SU-DHL-6 (cell line): Measurements from ENCODE around the gene CACNA1G.

Experiments used
- H2AFZ ChIP-seq: fragments of 200-600 bp; sonication (generic); 2 replicates; pipeline ENCODE4 v1.6.1; 2014; ENCODE audit warnings: low read depth, mild to moderate bottlenecking, moderate library complexity, mixed read lengths, antibody characterized with exemption, low read length; ENCODE audit not compliant: severe bottlenecking
- H3F3A ChIP-seq: fragments of 200-600 bp; shearing (Covaris generic); 2 replicates; pipeline ENCODE4 v1.6.0; 2016; ENCODE audit warnings: antibody characterized with exemption, mild to moderate bottlenecking; ENCODE audit not compliant: insufficient read depth
- H3K27ac ChIP-seq: fragments of 200-600 bp; sonication (generic); 2 replicates; pipeline ENCODE4 v1.5.1; 2016; ENCODE audit warnings: low read depth, mild to moderate bottlenecking, low read length, moderate library complexity, mixed read lengths
- H3K27me3 ChIP-seq: fragments of 200-600 bp; sonication (generic), shearing (Covaris generic); 2 replicates; pipeline ENCODE4 v1.6.0; 2014; ENCODE audit warnings: mild to moderate bottlenecking, low read length
- H3K36me3 ChIP-seq: fragments of 200-600 bp; sonication (generic); 2 replicates; pipeline ENCODE4 v1.6.1; 2014; ENCODE audit warnings: mild to moderate bottlenecking, low read length, mixed read lengths
- H3K4me2 ChIP-seq: fragments of 300-600, 200-600 bp; shearing (Covaris generic), sonication (generic); 2 replicates; pipeline ENCODE4 v1.6.0; 2014; ENCODE audit warnings: low read length, low read depth, mild to moderate bottlenecking; ENCODE audit not compliant: poor library complexity, severe bottlenecking
- H3K4me3 ChIP-seq: fragments of 200-600 bp; sonication (generic); 2 replicates; pipeline ENCODE4 v1.5.1; 2014; ENCODE audit warnings: antibody characterized with exemption, low read length, mild to moderate bottlenecking, mixed read lengths; ENCODE audit not compliant: insufficient read depth, poor library complexity, severe bottlenecking
- H3K79me2 ChIP-seq: fragments of 200-600 bp; sonication (generic); 2 replicates; pipeline ENCODE4 v1.6.1; 2014; ENCODE audit warnings: mild to moderate bottlenecking, low read length, moderate library complexity; ENCODE audit not compliant: insufficient read depth
- H3K9ac ChIP-seq: fragments of 200-600 bp; sonication (generic); 2 replicates; pipeline ENCODE4 v1.7.0; 2014; ENCODE audit warnings: mild to moderate bottlenecking, low read length
- H3K9me2 ChIP-seq: fragments of 200-600 bp; sonication (generic); replicated peaks from 2 replicates; pipeline ENCODE4 v1.6.1; 2014; ENCODE audit warnings: low read length; ENCODE audit not compliant: insufficient read depth
- H3K9me3 ChIP-seq: fragments of 200-600 bp; sonication (generic); 2 replicates; pipeline ENCODE4 v1.6.1; 2014; ENCODE audit warnings: low read length, mixed read lengths; ENCODE audit not compliant: insufficient read depth
- H4K20me1 ChIP-seq: fragments of 200-600 bp; sonication (generic); 2 replicates; pipeline ENCODE4 v1.6.1; 2014; ENCODE audit warnings: low read depth, mild to moderate bottlenecking, antibody characterized with exemption, low read length, moderate library complexity, mixed read lengths
- CTCF ChIP-seq: fragments of 200-600 bp; sonication (generic); IDR thresholded peaks from one replicate; pipeline ENCODE4 v1.5.1; 2017; ENCODE audit warnings: antibody characterized with exemption, mild to moderate bottlenecking, low read length, moderate library complexity; ENCODE audit not compliant: insufficient read depth, poor library complexity, severe bottlenecking
- EZH2phosphoT487 ChIP-seq: fragments of 200-600 bp; sonication (generic), shearing (Covaris generic); conservative IDR thresholded peaks from 2 replicates; pipeline ENCODE4 v1.6.1; 2018; ENCODE audit warnings: mild to moderate bottlenecking, antibody characterized with exemption, low read length, moderate library complexity, mixed read lengths

The CACNA1G gene

GRCh38 chr17:50620237-50620636 lies 59.7 kb downstream of the CACNA1G start:
- TF ChIP-seq EZH2phosphoT487 (no peak), CTCF (no peak)
- Histone ChIP-seq H3K9me3 (no peaks in the 10 kb centered on the region), H3K36me3 (no peaks in the 10 kb centered on the region), H3K4me3 (no peak overlapping the region), H3K9me2 (no peaks in the 10 kb centered on the region), H3K9ac (no peak overlapping the region), H2AFZ (no peak overlapping the region), H3K79me2 (no peaks in the 10 kb centered on the region), H3F3A (no peaks in the 10 kb centered on the region), H3K27me3 (no peaks in the 10 kb centered on the region), H3K4me2 (no peak overlapping the region), H4K20me1 (no peaks in the 10 kb centered on the region), H3K27ac (no peak overlapping the region)

GRCh38 chr17:50620858-50621257 lies 60.3 kb downstream of the CACNA1G start:
- Histone ChIP-seq H3K9ac (no peak overlapping the region), H3K4me2 (no peak overlapping the region), H3K9me3 (no peaks in the 10 kb centered on the region), H3K27ac (no peak overlapping the region), H3K4me3 (no peak overlapping the region), H4K20me1 (no peaks in the 10 kb centered on the region), H2AFZ (no peak overlapping the region), H3K9me2 (no peaks in the 10 kb centered on the region), H3K27me3 (no peaks in the 10 kb centered on the region), H3F3A (no peaks in the 10 kb centered on the region), H3K36me3 (no peaks in the 10 kb centered on the region), H3K79me2 (no peaks in the 10 kb centered on the region)
- TF ChIP-seq CTCF (no peak), EZH2phosphoT487 (no peak)

GRCh38 chr17:50621574-50622031 lies 61.1 kb downstream of the CACNA1G start:
- Histone ChIP-seq H3K9me2 (no peaks in the 10 kb centered on the region), H3K4me2 (no peak overlapping the region), H3K9ac (no peak overlapping the region), H3K4me3 (no peak overlapping the region), H3K9me3 (no peaks in the 10 kb centered on the region), H3K36me3 (no peaks in the 10 kb centered on the region), H2AFZ (no peak overlapping the region), H4K20me1 (no peaks in the 10 kb centered on the region), H3K27ac (no peak overlapping the region), H3F3A (no peaks in the 10 kb centered on the region), H3K27me3 (no peaks in the 10 kb centered on the region), H3K79me2 (no peaks in the 10 kb centered on the region)
- TF ChIP-seq CTCF (no peak), EZH2phosphoT487 (no peak)
